GM21717 (cell line): ENCODE measurements around the gene BRF1.

Experiments
- ATAC-seq: cut with Tn5 transposase; IDR thresholded peaks from one replicate; pipeline ENCODE4 v1.9.1; 2021; ENCODE audit warnings: mild to moderate bottlenecking, moderate library complexity; ENCODE audit not compliant: unreplicated experiment

BRF1 gene

GRCh38 chr14:105200074-105200473, 100.7 kb downstream of the BRF1 start:
- ATAC-seq, result no peak

- ATAC-seq, result no peak
Measured at GRCh38 chr14:105199093-105199492, 101.7 kb downstream of the BRF1 start.

DNA sequence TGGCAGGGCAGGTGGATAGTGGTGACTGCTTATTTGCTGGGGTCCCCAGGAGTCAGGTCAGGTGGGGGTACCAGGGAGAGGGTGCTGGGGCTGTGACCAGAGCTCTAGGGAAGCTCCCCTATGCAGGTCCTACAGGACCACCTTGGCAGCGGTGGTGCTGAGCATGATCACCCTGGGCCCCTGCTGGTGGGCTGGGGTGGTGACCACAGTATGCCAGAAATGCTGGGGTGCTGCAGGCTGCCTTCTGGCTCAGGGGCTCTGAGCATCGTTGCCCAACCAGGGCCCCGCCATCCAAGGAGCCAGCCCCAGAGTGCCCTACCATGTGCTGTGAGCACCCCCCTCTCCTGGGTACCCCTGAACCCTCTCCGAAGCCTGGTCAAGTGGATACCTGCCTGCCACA, 102.2 kb downstream of the BRF1 start:
- ATAC-seq, result no peak

GRCh38 chr14:105197211-105197641, 103.6 kb downstream of the BRF1 start:
- no peak for ATAC-seq

DNA sequence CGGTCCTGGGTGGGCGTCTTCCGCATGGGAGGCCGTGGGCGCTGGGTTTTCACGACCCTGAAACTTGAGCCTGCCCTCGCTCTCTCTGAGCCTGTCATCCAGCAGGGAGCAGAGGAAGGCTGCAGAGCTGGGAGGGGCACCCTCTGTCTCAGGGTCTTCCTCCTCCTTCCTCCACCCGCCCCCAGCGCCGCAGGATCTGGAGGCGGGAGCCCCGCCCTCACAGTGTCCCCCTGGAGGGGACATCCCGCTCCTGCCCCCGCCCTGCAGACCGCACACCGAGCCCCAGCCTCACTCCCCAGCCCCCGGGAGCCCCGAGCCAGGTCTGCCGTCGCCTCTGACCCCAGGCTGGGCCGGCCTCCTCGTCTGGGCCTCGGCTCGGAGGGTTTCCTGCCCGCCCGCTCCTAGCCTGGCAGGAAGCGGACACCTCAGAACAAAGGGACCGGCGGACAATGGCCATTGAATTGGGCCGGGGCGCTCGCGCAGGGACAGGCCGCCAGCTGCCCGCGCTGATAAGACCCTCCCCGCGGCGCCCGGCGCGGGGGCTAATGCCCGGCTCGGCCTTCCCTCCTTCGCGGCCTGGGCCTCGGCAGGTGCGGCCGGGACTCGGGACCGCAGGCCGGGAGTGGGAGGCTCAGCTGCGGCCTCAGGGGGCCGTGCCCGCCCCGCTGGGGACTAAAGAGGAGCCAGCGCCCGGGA, 104.4 kb downstream of the BRF1 start:
- ATAC-seq, result no peak

GRCh38 chr14:105195522-105196264, 105.1 kb downstream of the BRF1 start:
- no peak for ATAC-seq

DNA sequence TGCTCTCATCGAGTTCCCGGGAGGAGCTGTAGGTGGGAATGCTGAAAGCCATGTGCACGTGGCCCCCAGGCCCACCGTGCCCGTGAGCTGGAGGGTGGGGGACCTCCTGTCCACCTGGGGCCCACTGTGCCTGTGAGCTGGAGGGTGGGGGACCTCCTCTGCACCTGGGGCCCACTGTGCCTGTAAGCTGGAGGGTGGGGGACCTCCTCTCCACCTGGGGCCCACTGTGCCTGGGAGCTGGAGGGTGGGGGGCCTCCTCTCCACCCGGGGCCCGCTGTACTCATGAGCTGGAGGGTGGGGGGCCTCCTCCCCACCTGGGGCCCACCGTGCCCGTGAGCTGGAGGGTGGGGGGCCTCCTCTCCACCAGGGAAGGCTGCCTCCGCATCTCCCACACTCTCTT, 105.8 kb downstream of the BRF1 start:
- no peak for ATAC-seq

DNA sequence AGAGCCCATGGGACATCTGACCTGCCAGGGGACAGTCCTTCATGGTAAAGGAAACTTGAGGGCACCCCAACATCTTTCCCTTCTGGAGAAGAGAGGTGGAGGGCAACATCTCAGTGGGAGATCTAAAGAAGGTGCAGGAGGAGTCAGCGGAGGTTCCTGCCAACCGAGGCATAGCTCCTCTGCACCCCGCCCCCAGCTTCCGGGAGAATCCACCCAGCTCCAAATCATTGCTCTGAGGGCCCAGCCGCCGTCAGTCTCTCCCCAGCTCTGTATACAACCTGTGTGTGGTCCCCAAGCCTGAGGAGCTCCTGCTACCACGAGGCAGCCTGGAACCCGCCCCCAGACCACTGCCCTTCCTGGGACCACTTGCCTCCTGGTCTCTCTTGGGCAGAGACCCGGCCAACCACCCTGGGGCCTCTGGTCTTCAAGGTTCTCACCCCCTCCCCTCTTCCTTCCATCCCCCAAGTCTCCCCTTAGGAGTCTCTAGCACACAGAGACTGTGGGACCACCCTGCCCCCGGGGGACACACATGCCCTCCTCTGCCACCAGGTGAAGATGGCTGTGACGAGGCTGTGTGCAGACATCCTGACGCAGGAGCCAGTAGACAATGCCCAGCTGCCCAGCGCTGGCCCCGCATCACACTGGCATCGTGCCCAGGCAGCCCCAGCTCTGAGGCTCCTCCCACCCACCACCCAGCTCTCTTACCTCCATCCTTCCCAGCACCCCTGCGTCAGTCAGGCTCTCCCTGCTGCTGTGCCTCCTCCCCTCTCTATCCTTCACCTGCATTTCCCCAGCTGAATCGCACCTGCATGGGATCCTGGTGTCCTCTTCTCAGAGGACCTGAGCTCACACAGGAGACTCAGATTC, 106.7 kb downstream of the BRF1 start:
- ATAC-seq, result no peak

GRCh38 chr14:105192866-105193731, 107.7 kb downstream of the BRF1 start:
- no peak for ATAC-seq

DNA sequence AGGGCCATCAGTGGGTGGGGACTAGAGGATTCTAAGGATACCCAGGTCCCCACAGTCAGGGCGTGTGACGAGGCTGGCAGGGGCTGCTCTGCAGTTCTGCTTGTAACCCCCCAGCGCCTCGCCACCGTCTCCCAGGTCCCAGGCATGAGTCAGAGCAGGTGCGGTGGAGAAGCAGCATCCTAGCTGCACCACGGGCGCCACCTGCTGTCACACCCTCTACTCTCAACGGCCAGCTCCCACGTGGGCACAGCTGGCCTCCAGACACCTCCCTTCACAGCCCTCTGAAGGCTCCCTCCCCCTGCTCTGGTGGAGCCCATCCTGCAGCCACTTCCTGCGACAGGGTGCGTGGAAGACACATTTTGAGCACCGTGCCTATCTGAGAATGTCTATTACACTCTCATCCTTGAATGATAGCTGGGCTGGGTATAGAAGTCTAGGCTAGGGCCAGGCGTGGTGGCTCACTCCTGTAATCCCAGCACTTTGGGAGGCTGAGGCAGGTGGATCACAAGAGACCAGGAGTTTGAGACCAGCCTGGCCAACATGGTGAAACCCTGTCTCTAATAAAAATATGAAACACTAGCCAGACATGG, 112.8 kb downstream of the BRF1 start:
- no peak for ATAC-seq

- no peak for ATAC-seq
Measured at GRCh38 chr14:105187116-105187515, 113.7 kb downstream of the BRF1 start.

GRCh38 chr14:105185973-105186372, 114.8 kb downstream of the BRF1 start:
- ATAC-seq, result no peak

DNA sequence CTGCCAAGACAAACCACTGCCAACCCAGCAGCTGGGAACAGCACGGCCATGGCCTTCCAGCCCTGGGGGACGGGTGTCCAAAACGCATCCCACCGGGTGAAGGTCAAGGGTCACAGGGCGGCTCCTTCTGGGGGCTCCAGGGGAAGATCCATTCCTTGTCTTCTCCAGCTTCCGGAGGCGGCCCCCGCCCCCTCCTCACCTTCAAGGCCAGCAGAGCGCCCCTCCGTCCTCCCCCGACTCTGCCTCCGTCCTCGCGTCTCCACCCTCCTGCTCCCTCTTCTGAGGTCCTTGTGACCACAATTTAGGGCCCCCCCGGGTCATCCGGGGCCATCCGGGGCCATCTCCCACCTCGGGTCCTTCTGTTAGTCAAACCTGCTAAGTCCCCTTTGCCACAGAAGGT, 115.8 kb downstream of the BRF1 start:
- ATAC-seq, result no peak

GRCh38 chr14:105184461-105184860, 116.3 kb downstream of the BRF1 start:
- ATAC-seq, result no peak

DNA sequence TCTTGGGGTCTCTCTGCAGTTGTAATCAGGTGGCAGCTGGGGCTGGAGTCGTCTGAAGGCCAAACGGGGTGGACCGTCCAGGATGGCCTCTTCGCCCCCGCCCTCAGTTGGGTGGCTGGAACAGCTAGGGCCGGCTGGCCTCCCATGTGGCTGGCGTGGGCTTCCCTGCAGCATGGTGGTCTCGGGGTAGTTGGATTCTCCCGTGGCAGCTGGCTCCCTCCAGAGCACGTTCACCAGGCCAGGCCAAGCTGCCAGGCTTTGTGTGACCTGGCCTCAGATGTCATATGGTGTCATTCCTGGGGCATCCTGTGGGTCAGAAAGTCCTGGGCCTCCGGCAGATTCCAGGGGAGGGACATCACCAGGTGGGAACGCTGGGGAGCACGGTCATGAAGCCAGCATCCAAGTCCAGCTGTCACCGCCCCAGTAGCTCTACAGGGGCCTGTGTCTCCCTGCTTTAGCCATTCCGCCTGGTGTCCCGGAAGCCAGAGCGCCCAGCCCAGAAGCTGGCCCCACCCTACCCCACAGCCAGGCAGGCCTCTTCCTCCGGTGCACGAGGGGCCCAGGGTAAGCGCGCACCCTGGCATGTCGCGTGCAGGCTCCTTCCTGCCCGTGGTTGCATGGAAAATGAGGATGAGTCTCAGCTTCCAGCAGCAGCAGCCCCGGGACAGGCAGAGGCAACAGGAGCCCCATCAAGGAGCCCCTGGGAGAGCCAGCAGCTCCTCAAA, 118.3 kb downstream of the BRF1 start:
- ATAC-seq, result no peak

DNA sequence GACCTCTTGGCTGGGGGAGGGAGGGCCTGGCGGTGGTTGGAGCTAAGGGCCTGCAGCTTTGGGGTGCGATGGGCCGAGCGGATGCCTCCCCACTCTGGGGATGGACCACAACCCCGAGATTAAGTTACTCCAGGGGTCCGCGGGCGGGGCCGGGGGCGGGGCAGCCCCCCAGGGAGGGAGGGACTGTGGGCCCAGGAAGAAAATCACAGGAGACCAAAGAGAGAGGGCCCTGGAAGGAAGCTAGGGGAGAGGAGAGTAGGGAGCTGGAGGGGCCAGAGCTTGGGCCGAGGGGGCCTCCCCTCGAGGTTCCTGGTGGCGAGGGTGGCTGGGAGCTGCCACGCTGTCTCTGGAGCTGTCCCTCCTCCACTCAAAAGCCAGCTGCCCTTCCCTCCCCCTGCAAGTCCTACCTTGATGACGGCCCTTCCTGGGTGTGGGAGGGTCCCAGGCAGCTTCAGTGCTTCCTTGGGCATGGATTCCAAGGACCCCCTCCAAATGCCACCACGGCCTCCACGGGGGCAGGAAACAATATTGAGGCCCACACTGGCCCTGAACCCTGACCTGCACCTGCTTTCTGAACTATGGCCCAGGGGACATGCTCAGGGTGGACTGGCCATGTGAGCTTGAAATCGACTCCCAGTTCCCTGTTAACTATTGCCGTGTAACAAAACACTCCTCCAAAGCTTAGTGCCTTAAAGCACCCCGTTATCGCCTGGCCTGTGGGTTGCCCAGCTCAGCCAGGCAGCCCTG, 119.1 kb downstream of the BRF1 start:
- ATAC-seq, result no peak

- peak; percentile 38 for ATAC-seq
Measured at GRCh38 chr14:105180592-105181548, 119.9 kb downstream of the BRF1 start, which contains the start of gene NUDT14. TSS of gene NUDT14 (minus strand) at chr14:105181312. CDS start at chr14:105181209, 103 bp downstream.

GRCh38 chr14:105179191-105179590, 121.6 kb downstream of the BRF1 start:
- ATAC-seq, result no peak
